Subcutaneous abdominal adipose tissue (tissue), 5 donors: Measurements from ENCODE around the gene CDH12.

ENCODE experiments used
- H3K27ac ChIP-seq: one replicate; pipeline ENCODE4 v1.7.0; 2013; ENCODE audit warnings: low read depth, mild to moderate bottlenecking, inconsistent platforms, low read length, moderate library complexity
- H3K27me3 ChIP-seq, 5 donors: one replicate each; pipeline ENCODE4 v1.7.0; 2013; ENCODE audit warnings: low read length in 5 of 5, inconsistent platforms in 1 of 5; ENCODE audit not compliant: control insufficient read depth in 5 of 5, insufficient read depth in 4 of 5
- H3K36me3 ChIP-seq, 5 donors: one replicate each; pipeline ENCODE4 v1.7.0; 2013; ENCODE audit warnings: low read length in 5 of 5; ENCODE audit not compliant: control insufficient read depth in 5 of 5, insufficient read depth in 5 of 5
- H3K4me1 ChIP-seq, 5 donors: one replicate each; pipeline ENCODE4 v1.7.0; 2013; ENCODE audit warnings: low read length in 5 of 5, mild to moderate bottlenecking in 3 of 5, moderate library complexity in 1 of 5; ENCODE audit not compliant: control insufficient read depth in 5 of 5, insufficient read depth in 5 of 5
- H3K4me3 ChIP-seq, 5 donors: one replicate each; pipeline ENCODE4 v1.7.0; 2013; ENCODE audit warnings: low read length in 5 of 5, low read depth in 1 of 5
- H3K9ac ChIP-seq, 5 donors: one replicate each; pipeline ENCODE4 v1.7.0; 2013; ENCODE audit warnings: low read length in 5 of 5, mild to moderate bottlenecking in 4 of 5, moderate library complexity in 3 of 5
- H3K9me3 ChIP-seq, 5 donors: one replicate each; pipeline ENCODE4 v1.7.0; 2013; ENCODE audit warnings: low read length in 5 of 5; ENCODE audit not compliant: control insufficient read depth in 5 of 5
- donor health status: healthy.
- donor health status: healthy.
- donor health status: healthy.
- donor health status: healthy.
- donor health status: healthy.

CDH12 gene

GRCh38 chr5:21723500-21723899 lies 1129.6 kb downstream of the CDH12 start:
- no peak overlapping the region for H3K27ac ChIP-seq
- H3K4me3 ChIP-seq = no peak overlapping the region
- peaks cover 0 to 3% (median 0%) of the 10 kb centered on the region in 5 donors for H3K4me1 ChIP-seq
- no peaks in the 10 kb centered on the region for H3K27me3 ChIP-seq
- no peaks in the 10 kb centered on the region for H3K36me3 ChIP-seq
- H3K9me3 ChIP-seq = no peaks in the 10 kb centered on the region
- H3K9ac ChIP-seq = no peak overlapping the region

GRCh38 chr5:21711866-21712758 lies 1141.0 kb downstream of the CDH12 start:
- Histone ChIP-seq H3K4me3 (no peak overlapping the region), H3K27ac (no peak overlapping the region), H3K4me1 (no peaks in the 10 kb centered on the region), H3K9ac (no peak overlapping the region), H3K36me3 (no peaks in the 10 kb centered on the region), H3K27me3 (no peaks in the 10 kb centered on the region), H3K9me3 (peaks cover 0 to 4% (median 0%) of the 10 kb centered on the region in 5 donors)

- Histone ChIP-seq H3K4me3 (no peak overlapping the region), H3K27me3 (no peaks in the 10 kb centered on the region), H3K27ac (no peak overlapping the region), H3K9me3 (no peaks in the 10 kb centered on the region), H3K36me3 (no peaks in the 10 kb centered on the region), H3K9ac (no peak overlapping the region), H3K4me1 (no peaks in the 10 kb centered on the region)
These were observed 1143.4 kb downstream of the CDH12 start for GRCh38 chr5:21709770-21710169.

GRCh38 chr5:21704974-21705668 lies 1148.0 kb downstream of the CDH12 start:
- no peak overlapping the region for H3K9ac ChIP-seq

GRCh38 chr5:21701317-21701716 lies 1151.8 kb downstream of the CDH12 start:
- Histone ChIP-seq H3K9me3 (no peaks in the 10 kb centered on the region), H3K36me3 (no peaks in the 10 kb centered on the region), H3K4me1 (no peaks in the 10 kb centered on the region), H3K4me3 (no peak overlapping the region), H3K27me3 (no peaks in the 10 kb centered on the region), H3K27ac (no peak overlapping the region), H3K9ac (no peak overlapping the region)

More at GRCh38 chr5:21704974-21705668, 1148.0 kb downstream of the CDH12 start:
- no peak overlapping the region for H3K4me3 ChIP-seq
- no peak overlapping the region for H3K27ac ChIP-seq
- no peaks in the 10 kb centered on the region for H3K9me3 ChIP-seq
- no peaks in the 10 kb centered on the region for H3K27me3 ChIP-seq
- H3K36me3 ChIP-seq = no peaks in the 10 kb centered on the region
- H3K4me1 ChIP-seq = no peaks in the 10 kb centered on the region
